Measurements from ENCODE around the gene TEX2.

Gene TEX2, protein sequence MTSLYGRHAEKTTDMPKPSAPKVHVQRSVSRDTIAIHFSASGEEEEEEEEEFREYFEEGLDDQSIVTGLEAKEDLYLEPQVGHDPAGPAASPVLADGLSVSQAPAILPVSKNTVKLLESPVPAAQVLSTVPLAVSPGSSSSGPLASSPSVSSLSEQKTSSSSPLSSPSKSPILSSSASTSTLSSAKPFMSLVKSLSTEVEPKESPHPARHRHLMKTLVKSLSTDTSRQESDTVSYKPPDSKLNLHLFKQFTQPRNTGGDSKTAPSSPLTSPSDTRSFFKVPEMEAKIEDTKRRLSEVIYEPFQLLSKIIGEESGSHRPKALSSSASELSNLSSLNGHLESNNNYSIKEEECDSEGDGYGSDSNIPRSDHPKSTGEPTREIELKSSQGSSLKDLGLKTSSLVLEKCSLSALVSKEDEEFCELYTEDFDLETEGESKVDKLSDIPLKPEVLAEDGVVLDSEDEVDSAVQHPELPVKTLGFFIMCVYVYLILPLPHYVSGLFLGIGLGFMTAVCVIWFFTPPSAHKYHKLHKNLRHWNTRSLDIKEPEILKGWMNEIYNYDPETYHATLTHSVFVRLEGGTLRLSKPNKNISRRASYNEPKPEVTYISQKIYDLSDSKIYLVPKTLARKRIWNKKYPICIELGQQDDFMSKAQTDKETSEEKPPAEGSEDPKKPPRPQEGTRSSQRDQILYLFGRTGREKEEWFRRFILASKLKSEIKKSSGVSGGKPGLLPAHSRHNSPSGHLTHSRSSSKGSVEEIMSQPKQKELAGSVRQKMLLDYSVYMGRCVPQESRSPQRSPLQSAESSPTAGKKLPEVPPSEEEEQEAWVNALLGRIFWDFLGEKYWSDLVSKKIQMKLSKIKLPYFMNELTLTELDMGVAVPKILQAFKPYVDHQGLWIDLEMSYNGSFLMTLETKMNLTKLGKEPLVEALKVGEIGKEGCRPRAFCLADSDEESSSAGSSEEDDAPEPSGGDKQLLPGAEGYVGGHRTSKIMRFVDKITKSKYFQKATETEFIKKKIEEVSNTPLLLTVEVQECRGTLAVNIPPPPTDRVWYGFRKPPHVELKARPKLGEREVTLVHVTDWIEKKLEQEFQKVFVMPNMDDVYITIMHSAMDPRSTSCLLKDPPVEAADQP

GRCh38 chr17:64263000-64263766 is at the start of gene TEX2:
Gene TEX2, minus strand, starts transcription at chr17:64263260. Its CDS starts 49,043 bp downstream, at chr17:64214217.
- DNase-seq = peak; percentile 91 to 92

- DNase-seq = no peak
Measured at GRCh38 chr17:64309710-64310109, 46.6 kb upstream of the TEX2 start.

DNA sequence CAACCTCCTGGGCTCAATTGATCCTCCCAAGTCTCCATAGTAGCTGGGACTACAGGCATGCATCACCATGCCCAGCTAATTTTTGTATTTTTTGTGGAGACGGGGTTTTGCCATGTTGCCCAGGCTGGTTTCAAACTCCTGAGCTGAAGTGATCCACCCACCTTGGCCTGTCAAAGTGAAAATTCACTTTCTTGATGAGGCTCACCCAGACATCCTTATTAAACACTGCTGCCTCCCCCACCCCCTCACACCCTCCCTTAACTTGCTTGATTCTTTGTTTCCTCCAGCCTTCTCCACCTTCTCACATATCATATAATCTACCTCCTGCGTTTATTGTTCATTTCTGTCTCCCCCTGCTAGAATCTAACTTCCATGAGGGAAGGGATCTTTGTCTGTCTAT is 46.0 kb upstream of the TEX2 start:
- DNase-seq = no peak

DNA sequence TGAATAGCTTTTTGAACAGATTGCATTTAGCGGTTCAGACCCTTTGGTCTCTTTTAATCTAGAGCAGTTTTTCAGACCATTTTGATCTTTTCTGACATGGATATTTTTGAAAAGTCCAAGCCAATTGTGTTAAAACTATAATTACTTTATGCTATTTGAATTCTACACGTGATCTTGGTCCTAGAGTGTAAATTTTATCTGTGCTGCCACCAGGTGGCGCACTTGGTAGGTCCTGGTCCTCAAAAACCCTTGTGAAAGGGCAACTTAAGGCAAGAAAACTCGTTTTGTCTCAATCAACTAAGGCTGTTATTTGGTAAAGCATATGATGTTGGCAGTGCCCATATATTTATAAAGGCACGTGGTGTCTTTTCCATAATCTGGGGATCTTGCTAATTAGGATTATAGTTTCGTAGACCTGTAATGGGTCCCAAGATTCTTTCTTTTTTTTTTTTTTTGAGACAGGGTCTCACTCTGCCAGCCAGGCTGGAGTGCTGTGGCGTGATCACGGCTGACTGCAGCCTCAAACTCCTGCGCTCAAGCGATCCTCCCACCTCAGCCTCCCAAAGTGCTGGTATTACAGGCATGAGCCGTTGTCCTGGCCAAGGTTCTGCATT is 43.9 kb upstream of the TEX2 start:
- peak; percentile 74 to 76 for DNase-seq

DNA sequence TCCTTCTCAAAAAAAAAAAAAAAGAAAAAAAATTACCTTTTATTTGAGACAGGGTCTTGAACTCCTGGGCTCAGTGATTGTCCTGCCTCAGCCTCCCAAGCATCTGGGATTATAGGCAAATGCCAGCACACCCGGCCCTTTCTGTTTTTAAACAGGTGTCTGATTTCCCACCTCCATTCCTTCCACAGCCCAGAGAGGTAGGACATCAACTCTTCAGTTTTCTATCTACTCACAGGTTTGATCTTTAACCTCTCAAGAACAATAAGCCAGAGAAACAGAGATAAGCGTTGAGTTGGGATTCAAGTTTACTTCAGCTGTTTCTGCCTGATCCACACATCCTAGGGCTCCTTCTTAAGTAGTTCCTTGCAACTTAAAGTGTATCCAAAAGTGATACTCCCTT is 41.5 kb upstream of the TEX2 start:
- DNase-seq = no peak

DNA sequence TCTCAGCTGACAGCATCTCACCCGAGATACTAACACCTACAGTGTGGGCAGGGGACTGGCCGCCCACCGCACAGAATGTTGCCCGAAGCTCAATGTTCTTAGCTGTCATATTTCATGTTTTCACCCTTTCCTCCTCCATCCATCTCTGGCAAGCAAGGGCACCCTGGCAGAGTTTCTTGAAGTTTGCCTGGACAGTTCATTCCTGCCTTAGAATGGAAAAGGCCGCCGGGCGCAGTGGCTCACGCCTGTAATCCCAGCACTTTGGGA is 37.6 kb upstream of the TEX2 start:
- no peak for DNase-seq

DNA sequence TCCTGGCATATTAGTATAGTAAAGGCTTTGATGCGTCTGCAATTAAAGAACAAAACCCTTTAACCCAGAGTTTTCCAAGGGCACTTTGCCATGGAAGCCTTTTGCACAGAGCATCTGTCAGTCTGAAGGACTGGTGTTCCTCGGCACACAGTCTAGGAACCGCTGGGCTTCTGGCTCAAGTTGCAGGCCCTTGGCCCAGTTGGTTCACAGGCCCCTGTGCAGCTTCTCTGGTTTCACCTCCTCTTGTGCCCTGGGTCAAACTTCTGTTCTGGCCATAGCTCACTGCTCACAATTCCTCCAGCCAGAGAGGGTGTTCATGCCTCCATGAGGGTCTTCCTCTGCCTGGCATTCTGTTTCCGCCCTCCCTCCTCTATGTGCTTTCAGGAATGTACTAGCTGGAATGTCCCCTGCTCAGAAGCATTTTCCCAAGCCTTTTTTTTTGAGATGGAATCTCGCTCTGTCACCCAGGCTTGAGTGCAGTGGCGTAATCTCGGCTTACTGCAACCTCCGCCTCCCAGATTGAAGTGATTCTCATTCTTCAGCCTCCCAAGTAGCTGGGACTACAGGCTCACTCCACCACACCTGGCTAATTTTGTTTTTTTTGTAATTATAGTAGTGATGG is 34.5 kb upstream of the TEX2 start:
- DNase-seq = no peak

DNA sequence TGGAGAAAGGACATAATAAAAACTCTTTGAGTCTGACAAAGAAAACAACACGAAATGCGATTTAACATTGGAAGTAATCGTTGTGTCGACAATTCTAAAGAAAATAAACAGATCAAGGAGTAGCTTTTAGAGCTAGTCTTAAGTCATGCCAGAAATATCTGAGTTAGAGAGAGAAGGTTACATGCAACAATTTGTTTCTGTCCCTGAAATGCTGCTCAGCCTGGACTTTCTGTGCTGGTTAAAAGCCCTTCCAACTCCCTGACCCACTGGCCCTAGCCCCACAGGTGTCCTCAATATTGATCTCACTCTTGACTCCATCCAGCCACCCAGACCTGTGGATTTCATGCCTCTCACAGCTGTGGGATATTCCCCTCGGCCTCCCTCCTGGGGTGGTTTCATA is 33.2 kb upstream of the TEX2 start:
- no peak for DNase-seq

GRCh38 chr17:64295146-64295545 is 32.1 kb upstream of the TEX2 start:
- DNase-seq = no peak

- no peak for DNase-seq
Measured at GRCh38 chr17:64291268-64291851, 28.3 kb upstream of the TEX2 start.

DNA sequence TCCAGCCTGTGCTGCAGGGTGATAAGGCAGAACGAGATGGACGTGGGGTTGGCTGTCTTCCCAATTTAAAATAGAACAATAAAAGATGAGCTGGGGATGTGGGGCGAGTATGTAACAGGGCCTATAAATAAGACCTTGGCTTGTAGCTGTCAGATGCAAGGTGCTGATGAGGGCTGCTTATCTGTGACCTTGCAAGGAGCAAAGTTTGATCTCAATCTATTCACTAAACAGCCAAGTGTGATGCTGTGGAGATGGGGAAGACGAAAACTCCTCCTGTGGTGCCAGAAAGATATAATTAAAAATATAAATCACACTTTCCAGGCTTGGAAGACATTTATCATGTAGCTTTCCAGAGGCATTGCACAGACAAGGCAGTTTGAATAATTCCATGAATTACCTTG is 26.7 kb upstream of the TEX2 start:
- DNase-seq = no peak

- DNase-seq = no peak
Measured at GRCh38 chr17:64282753-64283080, 19.7 kb upstream of the TEX2 start.

DNA sequence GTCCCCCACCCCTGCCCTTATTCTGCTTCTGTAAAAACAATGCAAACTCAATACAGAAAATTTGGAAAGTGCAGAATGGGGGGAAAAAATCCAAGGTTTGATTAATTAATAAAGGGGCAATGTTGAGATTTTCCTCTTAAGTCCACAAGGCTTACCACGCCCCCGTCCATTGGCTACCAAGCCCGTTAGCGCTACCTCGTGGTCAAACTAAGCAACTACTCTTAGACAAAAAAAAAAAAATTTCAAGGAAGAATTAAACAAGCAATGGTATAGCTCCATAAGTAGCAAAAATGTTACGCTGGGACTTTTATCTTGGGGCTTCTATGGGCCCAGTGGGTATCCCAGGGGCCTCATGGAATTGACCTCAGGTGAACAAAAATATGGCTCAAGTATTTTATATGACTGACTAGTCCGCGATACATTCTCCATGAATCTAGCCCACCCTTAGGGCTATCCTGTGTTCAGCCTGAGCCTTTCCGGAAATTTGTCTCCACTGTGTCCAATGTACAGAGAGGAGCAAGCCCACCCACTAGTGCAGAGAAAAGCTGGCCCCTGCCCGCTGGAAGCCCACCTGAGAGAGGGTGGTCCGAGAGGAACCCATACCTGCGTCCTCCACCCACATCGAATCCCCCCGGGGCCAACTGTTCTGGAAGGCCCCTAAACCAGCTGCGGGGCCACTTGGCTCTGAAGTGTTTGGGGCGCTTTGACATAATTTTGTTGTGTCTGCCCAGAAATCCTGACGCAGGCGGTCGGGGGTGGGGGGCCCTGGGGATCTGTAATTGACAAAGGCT is 19.1 kb upstream of the TEX2 start:
- peak; percentile 57 to 63 for DNase-seq

- DNase-seq = no peak
Measured at GRCh38 chr17:64278614-64279013, 15.6 kb upstream of the TEX2 start.

- DNase-seq = no peak
Measured at GRCh38 chr17:64277831-64278562, 14.9 kb upstream of the TEX2 start.

- no peak for DNase-seq
Measured at GRCh38 chr17:64276961-64277505, 14.0 kb upstream of the TEX2 start.

GRCh38 chr17:64275016-64275415 is 12.0 kb upstream of the TEX2 start:
- DNase-seq = no peak

DNA sequence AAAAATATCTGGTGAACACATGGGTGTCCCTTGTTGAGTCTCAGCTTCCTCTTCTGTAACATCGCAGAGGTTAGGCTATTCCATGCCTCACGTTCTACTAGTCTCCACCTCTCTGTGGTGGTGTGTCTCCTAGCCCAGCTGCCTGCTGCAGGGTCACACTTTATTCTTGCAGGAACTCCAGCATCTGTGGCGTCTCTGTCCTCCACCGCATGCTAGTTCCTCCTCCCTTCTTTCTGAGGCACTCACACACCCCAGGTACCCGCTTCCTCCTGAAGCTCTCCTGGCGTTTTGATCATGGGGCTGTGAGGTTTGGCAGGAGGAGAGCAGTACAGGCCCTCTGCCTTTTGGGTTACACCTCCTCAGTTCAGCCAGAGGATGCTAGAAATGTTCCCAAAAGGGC is 9.9 kb upstream of the TEX2 start:
- no peak for DNase-seq

DNA sequence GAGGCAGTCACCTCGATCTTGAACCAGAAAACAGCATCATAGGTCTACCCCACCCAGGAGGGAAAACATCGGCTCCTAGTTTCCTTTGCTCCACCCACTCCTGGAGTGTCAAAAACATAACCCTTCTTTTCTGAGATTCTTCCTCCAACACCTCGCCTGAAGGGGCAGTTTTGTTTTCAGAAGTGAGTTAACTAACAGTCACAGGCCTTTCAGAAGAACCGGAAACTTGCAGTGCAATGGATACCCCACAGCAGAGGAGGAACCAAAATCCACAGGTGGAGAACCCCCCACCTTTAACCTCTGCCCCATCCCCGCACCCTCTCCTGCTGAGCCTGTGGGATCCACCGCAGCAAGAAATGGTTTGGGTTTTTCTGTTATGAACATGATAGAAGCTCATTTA is 7.8 kb upstream of the TEX2 start:
- no peak for DNase-seq

Data from stimulated activated CD4-positive, alpha-beta T cell treated with anti-CD3 and anti-CD28 coated beads, Interleukin-2, amount 100 ng/mL, for 24 hours (primary cell).